Tongue (tissue), 2 donors: ENCODE results near the gene CTDNEP1. TPM values are rescaled to one million over a fixed set of nuclear protein-coding genes. Genes with fewer than 3 reads are reported as not detected.

Source experiments
- DNase-seq: peaks from one replicate; pipeline ENCODE4 v3.0.0-alpha.2; 2015
- total RNA-seq: library from RNA; depleted of rRNA; stranded (reverse); fragments of >200 nt; gene quantifications from one replicate; pipeline ENCODE4 v1.2.3, GENCODE V29; 2014

CTDNEP1 gene
- total RNA-seq, result 63.6 TPM

DNA sequence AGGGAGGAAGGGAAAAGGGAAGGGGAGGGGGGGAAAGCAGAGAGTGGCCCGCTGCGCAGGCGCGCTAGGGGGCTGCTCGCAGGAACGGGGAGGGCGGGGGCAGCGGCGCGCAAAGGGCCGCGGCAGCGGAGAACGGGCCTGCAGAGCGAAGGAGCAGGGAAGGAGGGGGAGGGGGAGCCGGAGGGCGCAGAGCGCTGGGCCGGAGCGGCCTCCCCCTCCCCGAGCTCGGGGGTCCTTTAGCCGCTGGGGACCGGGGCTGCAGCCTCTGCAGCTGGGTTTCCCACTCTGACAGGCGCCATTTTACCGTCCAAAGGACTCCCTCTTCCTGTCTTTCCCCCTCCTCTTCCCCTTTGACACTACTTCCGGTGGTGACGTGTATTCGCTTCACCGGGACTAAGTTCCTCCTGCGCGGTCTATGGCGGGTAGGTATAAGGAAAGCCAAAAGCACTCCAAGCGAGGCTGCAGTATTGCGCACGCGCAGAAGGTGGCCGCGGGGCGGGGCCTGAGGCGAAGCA lies at the start of gene CTDNEP1:
CTDNEP1 (minus strand) TSS at position 74 of the 515 bp plus-strand sequence. CDS start 438 bp downstream, outside the sequence.
- DNase-seq, result peak; percentile 100

DNA sequence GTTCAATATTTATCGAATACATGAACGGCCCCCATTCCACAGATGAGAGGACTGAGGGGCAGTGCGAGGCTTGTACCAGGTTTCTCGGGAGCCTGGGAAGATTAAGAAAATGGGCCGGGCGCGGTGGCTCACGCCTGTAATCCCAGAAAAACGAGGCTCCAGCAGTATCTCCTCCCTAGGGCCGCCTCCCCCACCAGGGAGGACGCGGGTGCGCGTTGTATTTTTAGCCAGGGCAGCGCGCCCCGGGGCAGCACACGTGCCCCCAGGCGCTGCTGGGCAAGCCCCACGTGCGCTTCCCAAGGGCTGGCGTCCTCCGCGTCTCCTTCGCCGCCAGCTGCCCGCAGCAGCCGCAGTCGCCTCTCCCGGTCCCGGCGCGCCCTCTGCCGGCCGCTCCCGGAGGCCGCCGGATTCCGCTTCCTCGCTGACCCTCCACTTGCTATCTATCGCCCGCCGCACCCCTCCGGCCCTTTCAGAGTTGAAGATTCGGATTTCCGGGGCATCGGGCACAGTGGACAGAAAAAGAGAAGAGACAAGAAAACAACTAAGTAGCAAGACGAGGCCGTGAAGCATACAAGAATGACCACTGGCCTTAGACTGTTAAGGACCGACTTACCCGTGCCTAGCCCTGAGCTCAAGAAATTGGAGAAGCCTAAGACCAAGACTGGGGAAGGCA lies 44.8 kb upstream of the CTDNEP1 start:
- peak; percentile 90 for DNase-seq

DNA sequence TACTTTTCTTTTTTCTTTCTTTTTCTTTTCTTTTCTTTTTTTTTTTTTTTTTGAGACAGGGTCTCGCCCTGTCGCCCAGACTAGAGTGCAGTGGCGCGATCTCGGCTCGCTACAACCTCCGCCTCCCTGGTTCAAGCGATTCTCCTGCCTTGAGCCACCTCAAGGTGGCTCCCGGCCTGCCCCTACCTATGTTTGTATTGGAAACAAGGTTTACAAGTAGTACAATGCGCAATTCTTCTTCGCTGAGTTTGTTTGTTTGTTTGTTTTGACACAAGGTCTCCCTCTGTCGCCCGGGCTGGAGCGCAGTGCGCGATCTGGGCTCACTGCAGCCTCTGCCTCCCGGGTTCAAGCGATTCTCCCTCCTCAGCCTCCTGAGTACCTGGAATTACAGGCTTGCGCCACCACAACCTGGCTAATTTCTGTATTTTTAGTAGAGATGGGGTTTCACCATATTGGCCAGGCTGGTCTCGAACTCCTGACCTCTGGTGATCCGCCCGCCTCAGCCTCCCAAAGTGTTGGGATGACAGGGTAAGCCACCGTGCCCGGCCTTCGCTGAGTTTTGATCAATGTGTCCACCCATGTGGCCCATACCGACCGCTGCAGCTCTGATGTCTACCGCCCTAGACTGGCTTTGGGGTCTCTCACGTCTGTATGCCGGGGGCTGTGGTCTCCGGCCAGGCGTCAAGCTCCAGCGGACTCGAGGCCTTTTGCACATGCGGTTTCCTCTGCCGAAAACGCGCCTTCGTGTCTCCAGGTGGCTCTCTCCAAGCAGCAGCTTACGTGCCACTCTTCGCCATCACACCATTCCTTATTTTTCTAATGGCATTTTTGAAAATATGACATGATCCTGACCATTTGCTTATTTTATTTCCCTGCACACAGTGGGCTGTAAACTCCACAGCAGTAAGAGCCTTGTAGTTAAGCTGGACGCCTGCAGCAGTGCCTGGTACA lies 44.0 kb upstream of the CTDNEP1 start:
- DNase-seq, result no peak

DNA sequence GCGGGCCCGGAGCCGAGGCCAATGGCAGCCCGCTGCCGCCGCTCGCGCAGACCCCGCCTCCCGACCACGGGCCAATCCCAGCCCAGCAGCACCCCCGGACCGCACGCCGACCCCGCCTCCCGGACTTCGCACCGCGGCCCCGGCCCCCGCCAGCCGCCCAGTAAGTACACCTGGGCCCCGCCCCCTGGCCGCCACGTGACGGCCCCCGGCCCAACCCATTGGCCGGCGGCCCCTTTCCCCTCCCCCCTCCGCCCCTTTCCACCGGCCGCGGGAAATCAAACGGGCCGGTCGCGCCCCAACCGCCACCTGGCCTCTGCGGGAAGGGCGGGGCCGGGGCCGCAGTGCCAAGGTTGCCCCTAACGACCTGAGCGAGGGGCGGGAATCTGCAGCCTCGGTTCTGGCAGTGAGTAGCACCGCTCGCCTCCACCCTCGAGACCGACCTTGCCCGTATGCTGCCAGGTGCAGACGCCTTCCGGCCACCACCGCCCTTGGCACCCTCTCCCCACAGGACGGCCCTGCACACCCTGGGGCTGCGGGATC lies 43.1 kb upstream of the CTDNEP1 start, which contains the start of gene YBX2:
YBX2 (minus strand) TSS at position 26 of the 540 bp plus-strand sequence. CDS start 139 bp downstream, outside the sequence.
- DNase-seq, result peak; percentile 67

DNA sequence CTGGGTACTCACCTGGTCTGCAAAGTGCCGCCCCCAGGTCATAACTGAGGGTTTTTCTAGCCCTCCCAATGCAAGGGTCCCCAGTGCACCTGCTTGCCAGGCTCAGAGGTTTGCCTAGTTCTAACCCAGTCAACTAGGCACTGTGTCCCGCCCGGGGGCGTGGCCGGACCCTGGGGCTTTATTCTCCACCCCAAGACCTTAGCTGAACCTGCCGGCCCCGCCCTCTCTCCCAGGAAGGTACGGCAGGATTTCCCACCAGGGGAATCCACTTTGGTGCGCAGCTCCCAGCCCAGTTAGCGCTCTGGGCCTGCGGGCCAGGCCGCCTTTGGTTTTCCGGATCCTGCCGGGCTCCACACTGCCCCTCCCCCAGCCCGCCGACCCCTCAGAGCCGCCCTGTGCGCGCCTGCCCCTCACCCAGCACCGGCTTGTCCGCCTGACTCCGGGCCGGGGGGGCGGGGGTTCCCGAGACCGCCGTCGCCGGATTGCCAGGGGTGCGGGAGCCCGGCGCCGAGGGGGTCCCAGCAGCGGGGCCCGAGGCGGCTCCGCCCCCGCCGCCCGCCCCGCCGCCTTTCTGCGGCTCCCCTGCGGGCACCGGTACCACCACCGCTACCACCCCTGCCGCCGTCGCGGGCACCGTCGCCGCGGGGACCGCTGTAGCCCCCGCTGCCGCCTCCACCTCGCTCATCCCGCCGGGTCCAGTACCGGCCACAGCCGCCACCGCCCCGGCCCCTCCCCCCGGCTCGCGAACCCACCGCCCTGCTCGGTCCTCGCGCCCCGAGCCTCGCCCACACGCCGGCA lies 42.5 kb upstream of the CTDNEP1 start:
- no peak for DNase-seq

DNA sequence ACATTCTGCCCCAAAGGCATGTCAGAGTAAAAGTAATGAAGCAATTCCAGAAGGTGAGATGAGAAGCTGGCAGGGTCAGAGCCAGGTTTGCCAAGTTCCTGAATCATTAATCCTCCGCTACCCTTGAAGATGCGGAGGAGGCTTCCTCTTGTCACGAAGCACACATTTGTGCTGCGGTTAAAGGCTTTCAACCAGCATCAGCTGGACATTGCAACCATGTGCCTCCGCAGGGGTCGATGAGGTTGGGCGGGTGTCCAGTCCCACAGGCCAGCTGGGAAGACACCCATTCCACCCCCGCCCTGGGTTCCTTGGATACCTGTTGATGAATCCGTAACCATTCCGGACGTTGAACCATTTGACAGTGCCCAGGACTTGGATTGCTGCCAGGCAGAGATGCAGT lies 41.6 kb upstream of the CTDNEP1 start:
- DNase-seq, result no peak

DNA sequence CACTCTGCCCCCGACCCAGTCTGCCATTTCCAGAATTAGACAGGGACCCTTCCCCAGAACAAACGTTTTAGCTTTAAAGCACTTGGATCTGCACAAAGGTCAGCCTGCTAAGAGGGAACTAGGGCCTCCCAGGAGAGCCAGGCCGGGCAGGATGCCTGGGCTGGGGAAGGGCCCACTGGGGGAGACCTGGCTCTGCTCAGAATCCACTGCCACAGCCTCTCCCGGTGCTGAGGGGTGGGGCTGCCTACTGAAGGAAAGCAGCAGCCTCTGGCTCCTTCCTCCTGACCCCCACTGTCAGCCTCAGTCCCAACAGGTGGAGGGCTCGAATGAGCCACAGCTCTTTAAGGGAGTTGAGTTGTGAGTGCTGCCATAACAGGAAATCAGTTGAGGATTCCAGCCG lies 41.2 kb upstream of the CTDNEP1 start:
- DNase-seq, result peak; percentile 27

DNA sequence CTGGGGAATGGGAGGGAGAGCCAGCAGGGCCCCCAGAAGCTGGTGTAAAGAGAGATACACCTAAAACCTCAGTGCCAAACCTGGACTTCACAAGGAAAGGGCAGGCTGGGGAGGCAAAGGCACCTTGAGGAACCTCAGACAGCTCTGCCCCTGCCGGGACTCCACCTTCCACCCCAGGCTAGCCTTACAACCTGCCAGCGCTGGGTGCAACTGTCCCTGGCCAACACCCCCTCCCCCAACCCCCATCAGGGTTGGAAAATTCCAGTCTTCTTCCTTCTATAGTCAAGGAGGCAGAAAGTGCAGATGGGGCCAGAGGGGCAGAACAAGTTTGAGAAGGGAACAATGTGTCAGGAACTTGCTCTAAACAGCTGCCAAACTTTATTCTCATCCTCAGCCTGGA lies 40.7 kb upstream of the CTDNEP1 start:
- DNase-seq, result no peak

DNA sequence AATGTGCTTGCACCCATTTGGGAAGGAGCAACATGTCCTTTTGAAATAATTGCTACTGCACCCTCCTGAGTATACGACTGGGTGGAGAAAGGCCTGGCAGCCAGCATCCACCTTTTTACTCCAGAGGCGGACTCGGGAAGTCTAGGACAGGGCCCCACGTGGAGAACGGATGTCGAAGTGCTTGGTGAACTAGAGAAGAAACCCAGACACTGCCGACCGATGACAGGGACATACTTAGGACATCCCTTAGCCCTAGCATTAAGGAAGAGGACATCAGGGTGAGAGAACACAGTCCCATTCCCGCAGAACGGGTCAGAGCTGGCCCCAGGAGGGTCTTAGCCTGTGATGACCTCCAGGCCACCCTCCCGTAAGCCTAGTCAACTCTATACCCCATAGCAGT lies 39.2 kb upstream of the CTDNEP1 start:
- DNase-seq, result no peak

DNA sequence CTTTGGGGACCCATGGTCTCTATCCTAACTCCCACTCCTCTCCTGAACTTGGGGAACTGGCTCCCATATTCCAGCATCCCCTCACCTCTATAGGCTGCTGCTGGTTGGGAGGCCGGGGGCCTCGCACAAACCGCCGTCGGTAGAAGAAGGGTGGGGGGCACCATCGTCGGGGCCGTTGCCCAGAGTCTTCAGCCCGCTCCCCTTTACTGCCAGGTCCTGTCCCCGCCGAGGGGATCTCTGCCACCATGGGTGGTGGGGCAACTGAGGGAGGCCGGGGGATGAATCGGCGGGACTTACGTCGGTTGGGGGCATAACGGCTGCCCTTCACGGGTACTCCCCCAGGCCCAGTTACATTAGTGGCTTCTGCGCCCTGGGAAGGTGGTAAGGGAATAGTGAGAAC lies 38.6 kb upstream of the CTDNEP1 start:
- no peak for DNase-seq

DNA sequence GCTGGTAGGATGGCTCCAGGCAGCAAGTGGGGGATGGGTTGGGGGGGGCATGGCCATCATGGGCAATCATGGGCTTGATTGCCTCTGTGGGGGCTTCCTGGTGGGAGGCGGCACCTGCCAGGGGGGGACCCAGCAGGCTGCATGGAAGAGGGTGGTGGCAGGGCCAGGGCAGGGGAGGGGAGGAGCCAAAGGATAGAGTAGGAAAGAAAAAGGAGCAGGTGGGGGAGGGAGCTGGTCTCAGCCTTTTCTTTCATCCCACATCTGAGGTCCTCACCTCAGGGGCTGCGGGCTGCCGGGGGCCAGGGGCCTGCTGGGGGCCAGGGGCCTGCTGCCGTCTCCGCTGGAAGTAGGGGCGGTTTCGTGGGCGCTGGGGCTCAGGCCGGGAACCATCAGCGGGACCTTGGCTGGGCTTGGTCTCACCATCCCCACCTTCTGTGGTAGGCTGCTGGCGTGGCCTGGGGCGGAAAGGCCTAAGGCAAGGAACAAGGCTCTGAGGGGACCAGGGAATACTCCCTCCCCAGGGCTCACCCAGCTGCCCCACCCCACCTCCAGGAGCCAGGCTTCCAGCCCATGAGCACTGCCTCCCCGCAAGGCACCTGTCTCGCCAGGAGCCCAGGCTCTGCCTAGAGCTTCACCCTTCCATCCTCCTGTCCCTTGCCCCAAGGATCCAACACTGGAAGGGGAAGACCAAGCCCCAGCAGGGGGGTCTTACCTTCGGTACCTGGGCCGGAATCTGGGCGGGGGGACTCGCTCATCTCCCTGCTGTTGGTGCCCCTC lies 37.9 kb upstream of the CTDNEP1 start:
- no peak for DNase-seq

DNA sequence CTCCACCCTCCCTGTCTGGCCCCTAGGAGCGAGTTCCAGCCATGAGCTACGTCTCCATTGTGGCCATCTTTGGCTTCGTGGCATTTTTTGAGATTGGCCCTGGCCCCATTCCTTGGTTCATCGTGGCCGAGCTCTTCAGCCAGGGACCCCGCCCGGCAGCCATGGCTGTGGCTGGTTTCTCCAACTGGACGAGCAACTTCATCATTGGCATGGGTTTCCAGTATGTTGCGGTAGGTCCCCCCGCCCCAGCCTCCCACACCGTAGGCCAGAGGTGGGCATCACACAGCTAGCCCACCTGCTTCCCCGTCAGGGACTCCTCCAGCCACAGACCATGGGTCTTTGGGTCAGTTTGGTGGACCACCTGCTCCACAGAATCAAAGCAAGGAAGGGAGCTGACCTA lies 34.1 kb upstream of the CTDNEP1 start:
- DNase-seq, result no peak

DNA sequence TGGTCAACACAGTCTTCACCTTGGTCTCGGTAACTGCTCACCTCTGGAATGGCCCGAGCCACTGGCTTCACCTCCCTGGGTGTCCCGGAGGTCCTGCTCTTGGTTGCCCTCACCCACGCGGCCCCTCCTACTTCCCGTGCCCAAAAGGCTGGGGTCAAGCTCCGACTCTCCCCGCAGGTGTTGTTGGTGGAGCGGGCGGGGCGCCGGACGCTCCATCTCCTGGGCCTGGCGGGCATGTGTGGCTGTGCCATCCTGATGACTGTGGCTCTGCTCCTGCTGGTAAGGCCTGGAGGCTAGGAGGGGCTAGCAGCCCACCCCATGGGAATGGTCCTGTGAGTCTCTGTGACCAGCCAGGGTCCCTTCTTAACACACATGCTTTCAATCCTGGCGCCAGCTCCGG lies 33.4 kb upstream of the CTDNEP1 start:
- DNase-seq, result no peak

DNA sequence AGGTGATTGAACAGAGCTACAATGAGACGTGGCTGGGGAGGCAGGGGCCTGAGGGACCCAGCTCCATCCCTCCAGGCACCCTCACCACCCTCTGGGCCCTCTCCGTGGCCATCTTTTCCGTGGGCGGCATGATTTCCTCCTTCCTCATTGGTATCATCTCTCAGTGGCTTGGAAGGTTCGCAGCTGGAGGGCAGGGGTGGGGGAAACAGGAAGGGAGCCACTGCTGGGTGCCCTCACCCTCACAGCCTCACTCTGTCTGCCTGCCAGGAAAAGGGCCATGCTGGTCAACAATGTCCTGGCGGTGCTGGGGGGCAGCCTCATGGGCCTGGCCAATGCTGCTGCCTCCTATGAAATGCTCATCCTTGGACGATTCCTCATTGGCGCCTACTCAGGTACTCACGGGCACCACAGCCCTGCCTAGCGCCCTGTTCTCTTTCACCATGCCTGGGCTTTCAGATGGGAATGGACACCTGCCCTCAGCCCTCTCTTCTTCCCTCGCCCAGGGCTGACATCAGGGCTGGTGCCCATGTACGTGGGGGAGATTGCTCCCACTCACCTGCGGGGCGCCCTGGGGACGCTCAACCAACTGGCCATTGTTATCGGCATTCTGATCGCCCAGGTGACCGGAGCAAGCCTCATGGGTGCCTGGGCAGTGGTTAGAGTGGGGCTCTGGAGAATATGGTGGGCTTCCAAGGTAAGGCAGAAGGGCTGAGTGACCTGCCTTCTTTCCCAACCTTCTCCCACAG lies 32.1 kb upstream of the CTDNEP1 start:
- no peak for DNase-seq

DNA sequence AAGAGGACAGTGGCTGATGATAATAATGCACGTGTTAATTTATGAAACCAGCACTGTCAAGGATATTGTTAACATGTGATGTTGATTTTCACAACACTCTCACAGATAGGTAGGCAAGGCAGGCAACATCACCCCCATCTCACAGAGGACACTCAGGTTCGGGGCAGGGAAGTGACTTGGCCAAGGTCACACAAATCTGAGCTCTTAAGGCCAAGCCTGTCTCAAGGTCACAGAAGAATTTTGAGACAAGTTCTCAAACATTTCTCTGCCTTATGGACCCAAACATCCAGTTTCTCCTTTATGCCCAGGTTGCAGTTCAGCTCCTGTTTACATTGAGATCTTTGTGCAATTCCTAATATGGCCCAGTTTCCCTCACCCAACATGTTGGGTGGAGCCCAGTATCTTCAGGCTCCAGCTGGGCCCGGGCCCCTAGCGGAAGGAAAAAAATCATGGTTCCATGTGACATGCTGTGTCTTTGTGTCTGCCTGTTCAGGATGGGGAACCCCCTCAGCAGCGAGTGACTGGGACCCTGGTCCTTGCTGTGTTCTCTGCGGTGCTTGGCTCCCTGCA lies 31.3 kb upstream of the CTDNEP1 start:
- DNase-seq, result no peak

DNA sequence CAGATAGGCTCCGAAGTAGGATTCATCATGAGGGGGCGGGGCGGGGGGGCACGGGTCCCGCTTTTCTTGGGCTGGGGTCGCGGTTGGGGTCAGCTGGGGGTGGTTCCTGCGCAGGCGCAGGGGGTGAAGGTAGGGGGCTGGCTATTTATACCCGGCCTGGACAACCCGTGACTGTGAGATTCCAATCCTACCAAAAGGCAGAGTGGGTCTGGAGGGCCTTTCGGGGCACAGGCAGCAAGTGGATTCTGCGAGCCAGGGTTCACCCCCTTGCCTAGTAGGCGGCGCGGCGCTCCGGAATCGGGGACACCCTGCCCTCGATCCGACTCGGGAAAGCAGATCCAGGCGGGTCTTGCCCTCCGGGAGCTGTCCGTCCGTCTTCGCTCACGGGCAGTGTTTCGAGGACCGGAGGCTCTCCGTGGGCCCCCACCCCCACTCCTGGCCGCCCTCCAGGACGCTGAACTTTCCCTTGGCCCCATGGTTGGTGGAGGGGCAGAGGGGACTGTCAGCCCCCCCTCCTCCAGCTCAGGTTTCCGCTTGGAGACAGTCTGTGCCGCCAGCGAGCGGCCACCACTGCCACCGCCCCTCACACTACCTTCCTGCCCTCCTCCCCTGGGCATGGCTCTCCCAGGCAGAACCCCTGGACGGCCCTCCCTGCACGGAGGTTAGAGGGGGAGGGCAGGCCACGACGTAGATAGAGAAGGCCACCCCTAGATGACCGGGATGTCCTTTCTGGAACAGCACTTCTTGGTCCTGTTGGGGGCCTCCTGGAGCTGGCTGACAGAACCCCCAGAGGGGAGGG lies 30.6 kb upstream of the CTDNEP1 start:
- peak; percentile 65 for DNase-seq

DNA sequence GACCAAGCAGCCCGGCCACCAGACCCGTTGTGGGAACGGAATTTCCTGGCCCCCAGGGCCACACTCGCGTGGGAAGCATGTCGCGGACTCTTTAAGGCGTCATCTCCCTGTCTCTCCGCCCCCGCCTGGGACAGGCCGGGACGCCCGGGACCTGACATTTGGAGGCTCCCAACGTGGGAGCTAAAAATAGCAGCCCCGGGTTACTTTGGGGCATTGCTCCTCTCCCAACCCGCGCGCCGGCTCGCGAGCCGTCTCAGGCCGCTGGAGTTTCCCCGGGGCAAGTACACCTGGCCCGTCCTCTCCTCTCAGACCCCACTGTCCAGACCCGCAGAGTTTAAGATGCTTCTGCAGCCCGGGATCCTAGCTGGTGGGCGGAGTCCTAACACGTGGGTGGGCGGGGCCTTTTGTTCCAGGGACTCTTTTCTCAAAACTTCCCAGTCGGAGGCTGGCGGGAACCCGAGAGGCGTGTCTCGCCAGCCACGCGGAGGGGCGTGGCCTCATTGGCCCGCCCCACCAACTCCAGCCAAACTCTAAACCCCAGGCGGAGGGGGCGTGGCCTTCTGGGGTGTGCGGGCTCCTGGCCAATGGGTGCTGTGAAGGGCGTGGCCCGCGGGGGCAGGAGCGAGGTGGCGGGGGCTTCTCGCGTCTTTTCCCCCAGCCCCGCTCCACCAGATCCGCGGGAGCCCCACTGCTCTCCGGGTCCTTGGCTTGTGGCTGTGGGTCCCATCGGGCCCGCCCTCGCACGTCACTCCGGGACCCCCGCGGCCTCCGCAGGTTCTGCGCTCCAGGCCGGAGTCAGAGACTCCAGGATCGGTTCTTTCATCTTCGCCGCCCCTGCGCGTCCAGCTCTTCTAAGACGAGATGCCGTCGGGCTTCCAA lies 29.8 kb upstream of the CTDNEP1 start, which contains the start of gene SLC2A4:
SLC2A4 (plus strand) TSS at position 645 of the 879 bp plus-strand sequence; CDS start at position 862, 217 bp downstream.
- peak; percentile 97 for DNase-seq

DNA sequence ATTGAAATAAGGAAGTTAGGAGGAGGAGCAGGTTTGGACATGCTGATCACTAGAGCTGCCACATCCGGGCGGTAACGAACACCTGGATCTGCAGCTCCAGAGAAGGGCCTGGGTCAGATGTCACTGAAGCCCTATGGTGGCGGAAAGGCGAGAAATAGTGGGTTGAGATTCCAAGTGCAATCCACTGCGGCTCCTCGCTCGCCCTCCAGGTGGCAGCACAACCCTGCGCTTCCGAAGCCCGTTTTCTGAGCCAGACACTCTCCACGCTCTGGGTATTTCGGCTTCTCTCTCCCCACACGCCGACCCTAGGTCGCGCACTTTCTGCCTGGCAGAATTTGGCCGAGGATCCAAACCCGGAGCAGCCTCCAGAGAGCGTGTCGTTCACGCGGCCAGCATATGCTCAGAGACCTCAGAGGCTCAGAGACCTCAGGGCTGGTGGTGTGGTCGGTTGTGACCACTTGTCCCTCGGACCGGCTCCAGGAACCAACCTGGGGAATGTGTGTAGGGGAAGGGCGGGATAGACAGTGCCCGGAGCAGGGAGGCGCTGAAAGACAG lies 29.1 kb upstream of the CTDNEP1 start:
- DNase-seq, result peak; percentile 90
